GM18511 (cell line): ENCODE data around the gene PAFAH2.
"Not testable (repeated sequence)": the region's sequence is repeated elsewhere in the genome, so short reads cannot be mapped to it uniquely, and the experiment has no call there.

Source experiments
- ATAC-seq: cut with Tn5 transposase; IDR thresholded peaks from one replicate; pipeline ENCODE4 v1.9.1; 2021; ENCODE audit warnings: mild to moderate bottlenecking, moderate library complexity; ENCODE audit not compliant: unreplicated experiment

Gene PAFAH2

DNA sequence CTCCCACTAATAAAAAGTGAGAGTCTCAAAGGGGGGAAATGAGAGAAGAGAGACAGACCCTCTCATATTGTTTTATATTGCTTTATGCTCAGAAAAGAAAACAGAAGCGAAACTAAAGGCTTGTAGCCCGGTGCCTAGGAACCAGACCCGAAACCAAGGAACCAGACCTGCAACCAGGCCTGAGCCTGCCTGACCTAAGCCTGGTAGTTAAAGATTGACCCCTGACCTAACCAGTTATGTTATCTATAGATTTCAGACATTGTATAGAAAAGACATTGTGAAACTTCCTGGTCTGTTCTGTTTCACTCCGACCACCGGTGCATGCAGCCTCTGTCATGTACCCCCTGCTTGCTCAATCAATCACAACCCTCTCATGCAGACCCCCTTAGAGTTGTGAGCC, 54.4 kb downstream of the PAFAH2 start:
- not testable (repeated sequence) for ATAC-seq

DNA sequence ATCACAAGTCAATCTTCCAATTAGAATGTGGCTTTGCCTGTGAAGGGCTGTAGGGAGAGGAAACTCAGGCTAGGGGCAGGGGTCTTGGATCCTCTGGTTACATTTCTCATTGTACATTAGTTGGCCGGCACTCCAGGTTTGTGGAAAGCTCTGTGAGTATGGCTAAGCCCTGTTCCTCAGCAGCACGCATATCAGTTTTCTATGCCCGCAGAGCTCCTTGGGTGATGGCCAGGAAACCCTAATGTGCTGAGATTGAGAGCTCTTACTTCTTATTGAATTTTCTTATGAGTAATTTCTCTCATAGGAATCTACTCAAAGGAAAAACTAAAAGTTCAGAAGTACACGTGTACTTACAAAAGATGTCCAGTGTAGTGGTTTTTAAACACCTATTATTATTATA, 60.9 kb downstream of the PAFAH2 start:
- no peak for ATAC-seq

DNA sequence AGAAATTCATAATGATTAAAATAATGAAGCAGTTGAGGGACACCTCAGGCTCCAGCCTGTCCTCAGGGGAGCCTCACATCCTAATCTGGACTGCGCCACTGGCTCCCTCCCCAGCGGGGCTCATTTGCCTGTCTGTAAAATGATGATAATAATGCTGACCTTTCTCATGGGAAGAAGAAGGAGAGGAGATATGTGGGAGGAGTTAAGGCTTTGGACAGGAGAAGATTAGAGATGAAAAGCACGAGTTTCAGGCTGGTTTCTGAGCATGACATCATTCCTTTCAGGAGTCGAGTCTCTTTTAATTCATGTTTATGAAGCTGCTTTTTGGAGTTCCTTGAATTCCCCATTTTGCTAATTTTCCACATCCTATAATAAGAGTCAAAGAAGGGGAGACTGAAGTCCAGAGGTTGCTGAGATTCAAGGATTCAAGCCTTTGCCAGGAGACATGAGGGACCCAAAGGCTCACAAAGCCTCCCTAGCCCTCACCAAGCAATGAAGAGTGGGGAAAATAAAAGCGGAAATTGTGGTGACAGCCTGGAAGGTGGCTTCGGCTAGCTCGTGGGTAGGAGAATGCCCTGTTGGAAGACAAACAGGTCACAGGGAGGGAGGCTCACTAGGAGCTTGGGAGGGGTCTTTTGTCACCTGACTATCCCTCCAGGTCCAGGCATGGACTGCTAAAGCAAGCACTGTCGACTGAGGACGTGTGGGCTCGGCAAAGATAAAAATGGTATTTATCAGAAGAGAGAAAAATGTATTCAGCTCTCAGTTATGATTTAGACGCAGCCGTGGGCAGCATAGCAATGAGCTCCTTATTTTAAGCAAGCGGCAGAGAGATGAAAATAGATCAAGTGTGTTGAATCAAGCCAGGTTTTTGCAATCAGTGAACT, 64.1 kb downstream of the PAFAH2 start:
- ATAC-seq = no peak

DNA sequence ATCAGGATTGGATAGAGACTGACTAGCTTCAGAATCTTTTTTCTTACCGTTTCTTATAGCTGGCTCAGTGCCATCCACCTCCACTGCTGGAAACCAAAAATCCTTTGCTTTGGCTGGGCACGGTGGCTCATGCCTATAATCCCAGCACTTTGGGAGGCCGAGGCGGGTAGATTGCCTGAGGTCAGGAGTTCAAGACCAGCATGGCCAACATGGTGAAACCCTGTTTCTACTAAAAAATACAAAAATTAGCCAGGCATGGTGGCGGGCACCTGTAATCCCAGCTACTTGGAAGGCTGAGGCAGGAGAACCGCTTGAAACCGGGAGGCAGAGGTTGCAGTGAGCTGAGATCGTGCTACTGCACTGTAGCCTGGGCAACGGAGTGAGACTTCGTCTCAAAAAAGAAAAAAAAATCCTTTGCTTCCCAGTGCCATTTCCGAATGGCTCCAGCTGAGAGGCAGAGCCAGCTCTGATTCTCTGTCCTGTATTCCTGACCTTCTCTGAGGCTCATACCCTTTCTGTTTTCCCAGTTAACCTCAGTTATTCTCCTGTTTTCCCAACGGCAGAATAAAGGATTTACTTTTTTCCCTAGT, 65.0 kb downstream of the PAFAH2 start:
- ATAC-seq = not testable (repeated sequence)

DNA sequence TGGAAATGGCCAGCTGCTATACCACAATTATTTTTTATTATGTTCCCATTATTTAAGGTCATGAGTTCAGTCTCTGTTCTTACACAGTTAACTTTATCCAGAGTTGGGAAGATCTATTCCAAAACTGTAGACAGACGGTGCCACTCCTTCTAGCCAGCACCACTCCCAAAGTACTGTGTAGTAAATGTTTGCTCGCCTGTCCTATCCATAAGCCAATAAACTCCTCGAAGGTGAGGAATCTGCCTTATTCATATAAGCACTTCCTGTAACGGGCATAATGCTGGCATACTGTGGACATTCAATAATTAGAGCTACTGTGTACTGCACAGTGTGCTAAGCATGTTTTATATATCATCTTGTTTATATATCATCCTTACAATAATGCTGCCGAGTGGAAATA, 65.5 kb downstream of the PAFAH2 start:
- ATAC-seq = no peak

DNA sequence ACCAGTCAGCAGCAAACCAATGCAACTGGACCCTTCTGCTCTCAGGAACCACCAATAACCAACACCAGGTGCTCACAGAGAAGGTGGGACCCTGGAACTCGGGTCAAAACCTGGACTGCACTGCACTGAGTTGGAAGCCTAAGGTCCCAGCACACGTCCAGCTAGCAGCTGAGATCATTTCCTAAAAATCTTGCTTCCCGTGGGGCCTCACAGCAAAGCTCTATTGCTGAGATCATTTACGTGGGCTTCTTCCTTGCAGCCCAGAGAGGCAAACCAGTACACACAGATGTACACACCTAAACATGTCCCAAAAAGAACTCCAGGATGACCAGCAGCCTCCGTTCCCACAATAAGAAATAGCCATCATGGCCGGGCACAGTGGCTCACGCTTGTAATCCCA, 68.8 kb downstream of the PAFAH2 start:
- no peak for ATAC-seq

DNA sequence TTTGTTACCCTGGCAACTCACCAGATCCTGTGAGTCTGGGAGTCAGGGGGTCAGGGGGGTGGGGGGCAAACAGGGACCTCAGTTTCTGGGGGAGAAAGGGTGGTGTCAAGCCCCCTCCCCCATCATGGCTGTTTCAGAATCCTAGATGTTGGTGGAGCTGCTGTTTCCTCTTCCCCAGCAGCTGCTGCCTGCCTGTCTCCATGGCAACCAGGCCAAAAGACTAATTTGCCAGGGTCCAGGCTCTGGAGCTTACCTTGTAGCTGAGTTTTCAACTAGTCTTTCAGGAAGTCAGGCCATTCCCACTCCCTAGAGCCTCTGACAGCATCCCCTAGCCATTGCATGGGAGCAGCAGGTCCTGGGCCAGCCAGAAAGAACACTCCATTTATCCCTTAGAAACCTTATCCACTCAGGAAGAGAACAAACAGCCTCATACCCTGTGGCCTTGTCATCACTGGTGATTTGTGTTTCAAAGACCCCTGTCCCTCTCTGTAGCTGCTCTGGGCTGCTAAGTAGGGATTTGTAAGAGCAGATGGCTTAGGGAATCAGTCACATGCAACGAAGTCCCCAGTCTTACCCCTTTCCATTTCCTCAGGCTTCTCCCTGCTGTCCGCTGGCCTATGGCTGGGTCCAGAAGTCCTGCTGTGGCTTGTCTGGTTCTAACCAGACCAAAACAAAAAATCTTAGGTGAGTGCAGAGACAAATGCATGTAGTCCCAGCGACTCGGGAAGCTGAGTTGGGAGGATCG, 70.2 kb downstream of the PAFAH2 start:
- ATAC-seq = no peak

DNA sequence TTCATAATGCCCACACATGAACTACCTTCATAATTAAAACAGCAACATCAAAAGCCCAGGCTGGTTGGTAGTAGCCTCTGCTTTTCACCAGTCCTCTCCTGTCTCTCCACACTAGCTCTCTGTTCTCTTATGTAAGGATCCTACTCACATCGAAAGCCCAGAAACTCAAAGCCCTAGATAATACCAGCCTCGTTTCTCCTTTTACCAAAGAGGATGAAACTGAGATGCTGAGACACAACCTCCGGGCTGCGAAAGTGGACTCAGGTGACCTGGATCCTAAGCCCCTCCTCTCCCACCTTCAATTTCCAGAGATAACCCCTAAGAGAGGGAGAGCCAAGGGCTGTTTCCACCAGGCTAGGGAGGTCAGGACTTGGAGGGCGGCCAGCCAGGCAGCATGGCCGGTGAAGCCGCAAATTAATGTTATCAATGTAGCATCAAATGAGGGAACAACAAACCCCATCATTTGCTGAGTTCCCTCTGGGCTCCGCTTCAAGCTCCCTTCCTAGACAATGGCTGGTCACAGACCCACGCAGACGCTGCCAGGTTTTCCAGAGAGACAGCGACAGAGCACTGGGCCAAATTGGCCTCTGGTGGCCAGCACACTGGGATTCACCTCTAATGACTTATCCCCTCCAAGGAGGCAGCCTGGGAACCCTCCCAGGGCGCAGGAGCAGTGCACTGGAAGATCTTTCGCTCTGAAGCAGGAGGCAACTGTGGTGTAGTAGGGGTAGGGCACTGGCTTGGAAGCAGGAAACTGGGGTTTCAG, 70.9 kb downstream of the PAFAH2 start:
- no peak for ATAC-seq

DNA sequence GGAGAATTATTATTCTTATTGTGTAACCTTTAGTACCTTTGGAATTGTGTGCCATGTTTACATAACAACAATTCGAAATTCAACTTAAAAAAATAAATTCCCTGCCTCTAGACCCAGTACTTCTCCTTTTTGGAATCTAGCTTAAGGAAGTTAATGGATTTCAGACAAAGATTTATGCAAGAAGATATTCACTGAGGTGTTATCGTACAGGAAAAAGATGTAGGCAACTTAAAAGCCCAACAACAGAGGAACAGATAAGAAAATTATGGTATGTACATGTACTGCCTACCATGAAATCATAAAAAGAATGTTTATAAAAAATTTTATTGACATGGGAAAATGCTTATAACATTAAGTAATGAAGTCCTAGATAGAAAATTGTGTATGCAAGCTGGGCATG, 73.4 kb downstream of the PAFAH2 start:
- no peak for ATAC-seq

DNA sequence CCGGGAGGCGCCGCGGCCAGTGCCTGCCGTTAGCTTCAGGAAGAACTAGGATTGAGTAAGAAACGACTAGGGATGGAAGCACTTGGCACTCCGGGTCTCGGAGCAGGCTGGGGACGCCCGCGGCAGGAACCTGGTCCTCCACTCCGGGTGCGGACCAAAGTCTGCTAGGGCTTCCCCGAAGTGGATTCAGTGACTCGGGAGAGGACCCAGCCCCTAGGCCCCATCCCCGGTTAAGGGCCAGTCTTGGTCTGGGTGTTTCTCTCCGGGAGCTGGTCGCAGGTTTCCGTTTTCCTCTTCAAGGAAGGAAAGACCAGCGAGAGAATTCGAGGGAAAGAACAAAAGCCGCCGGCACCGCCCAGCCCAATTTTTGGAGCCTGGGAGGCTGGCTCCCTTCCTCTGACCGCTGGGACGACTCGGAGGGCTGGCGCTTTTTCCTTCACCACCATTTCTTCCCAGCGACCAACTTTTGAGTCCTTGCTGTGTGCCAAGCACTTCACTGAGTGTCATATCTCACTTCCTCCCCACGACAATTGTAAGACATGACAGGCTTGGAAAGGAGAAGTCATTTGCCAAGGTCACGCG, 74.8 kb downstream of the PAFAH2 start:
- ATAC-seq = no peak

DNA sequence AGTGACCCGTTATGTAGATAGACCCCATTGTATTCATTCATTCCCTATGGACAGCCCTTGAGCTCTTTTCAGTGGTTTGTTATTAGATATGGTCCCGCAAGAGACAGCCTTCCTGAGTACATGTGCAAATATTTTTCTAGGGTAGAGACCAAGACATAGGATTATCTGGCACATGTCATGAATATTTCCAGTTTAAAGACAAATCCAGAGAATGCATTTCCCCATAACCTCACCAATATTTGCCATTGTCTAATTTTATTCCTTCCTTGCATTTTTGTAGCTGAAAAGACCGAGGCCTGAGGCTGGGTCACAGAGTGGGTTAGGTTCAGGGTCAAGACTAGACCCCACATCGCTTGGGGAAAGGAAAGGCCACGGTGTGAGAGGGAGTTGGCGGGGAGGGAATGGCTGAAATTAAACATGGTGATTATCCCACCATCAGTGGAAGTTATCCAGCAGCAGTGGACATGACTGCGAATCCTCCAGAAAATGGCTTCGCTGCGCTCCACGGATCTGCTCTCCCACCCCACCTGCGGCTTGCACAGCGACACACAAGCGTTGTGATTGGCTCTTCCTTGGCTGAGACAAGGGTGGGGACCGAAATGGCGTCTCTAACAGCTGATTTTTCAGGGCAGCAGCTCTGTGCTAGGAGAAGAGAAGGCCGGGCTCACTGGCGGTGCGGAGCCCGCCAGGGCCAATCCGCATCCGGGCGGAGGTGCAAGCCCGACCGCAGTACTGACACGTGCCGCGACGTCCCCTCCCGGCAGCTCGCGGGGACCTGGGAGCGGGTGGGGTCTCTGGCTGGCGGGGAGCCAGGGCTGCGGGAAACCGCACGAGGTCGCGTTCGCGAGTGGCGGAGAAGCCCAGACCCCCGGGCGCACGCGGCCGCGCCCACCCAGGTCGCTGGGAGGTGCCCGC, 75.5 kb downstream of the PAFAH2 start:
- ATAC-seq = no peak

DNA sequence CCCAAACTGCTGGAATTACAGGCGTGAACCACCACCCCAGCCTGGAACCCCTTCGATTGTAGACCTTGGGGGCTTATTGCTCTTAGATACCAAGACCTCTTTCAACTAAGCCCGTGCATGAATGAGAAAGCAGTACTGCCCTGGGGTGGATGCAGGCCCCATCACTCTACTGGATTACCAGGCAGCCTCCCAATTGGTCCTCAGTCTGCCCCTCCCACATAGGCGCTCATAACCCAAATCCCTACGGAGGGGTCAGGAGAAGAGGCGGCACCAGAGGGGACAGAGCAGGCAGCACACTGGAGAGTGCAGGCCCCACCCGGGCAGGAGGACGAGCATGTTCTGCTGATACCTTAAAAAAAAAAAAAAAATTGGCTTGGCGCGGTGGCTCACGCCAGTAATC, 79.2 kb downstream of the PAFAH2 start:
- no peak for ATAC-seq

DNA sequence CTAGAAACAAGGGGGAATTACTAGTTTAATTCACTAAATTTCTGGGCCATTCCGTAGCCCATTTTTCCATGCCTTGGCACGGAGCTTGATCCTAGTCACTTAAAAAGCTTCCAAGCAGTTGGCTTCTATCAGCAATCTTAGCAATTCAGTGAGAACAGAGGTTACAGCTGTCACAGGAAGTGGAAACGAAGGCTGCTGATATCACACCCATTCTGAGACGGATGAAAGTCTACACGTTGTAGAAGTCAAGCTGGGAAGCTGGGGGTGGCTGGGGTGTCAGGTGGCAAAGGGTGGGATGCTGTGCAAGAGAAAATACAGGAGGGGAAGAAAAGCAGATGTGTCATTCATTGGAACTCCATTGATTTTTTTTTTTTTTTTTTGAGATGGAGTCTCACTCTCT, 79.9 kb downstream of the PAFAH2 start:
- ATAC-seq = no peak

DNA sequence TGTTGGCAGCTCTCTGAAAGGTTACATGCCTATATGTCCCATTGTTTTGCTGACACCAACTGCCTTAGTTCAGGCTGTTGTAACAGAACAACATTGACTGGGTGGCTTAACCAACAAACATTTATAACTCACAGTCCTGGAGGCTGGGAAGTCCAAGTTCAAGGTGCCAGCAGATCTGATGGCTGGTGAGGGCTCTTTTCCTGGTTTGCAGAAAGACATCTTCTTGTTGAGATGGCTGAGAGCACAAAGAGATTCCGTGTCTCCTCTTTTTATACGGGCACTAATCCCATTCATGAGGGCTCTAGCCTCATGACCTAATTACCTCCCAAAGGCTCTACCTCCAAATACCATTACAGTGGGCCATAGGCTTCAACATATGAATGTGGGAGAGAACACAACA, 81.4 kb downstream of the PAFAH2 start:
- ATAC-seq = no peak

DNA sequence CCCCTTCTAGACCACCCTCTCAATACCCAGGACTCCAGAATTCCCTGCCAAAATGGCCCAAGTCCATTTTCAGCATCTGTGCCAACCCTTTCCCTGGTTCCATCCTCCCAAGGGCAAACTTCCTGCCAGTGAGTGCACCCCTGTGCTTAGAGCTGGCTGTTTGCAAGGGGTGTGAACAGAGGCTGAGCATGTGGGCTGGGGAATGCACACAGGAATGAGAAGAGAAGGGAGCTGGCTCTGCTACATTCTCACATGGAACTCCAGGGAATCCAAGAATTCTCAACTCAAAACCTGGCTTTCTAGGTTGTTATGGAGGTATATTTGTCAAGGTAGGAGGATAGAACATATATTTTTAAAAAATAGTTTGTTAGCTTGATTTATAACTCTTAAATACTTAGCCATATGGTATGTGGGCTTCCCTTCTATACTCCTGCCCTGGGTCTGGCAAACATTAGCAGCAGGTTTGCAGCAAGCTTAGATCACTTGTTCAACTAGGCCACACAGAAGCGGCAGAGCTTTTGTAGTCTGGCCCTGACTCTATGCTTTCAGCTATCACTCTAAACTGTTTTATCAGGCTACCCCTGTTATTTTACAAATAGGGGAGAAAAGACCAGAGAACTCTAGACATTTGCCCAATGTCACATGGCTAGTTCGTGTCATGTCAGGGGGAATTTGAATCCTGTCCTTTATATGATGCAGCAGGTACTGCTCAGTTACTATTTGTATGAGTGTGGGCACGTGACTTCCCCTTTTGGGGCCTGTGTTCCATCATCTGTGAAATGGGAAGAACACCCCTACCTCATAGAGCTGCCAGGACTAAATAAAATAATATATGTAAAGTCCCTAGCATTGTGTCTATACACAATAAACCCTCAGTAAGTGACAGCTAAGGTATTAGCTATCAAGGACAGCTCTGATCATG, 83.5 kb downstream of the PAFAH2 start:
- no peak for ATAC-seq

DNA sequence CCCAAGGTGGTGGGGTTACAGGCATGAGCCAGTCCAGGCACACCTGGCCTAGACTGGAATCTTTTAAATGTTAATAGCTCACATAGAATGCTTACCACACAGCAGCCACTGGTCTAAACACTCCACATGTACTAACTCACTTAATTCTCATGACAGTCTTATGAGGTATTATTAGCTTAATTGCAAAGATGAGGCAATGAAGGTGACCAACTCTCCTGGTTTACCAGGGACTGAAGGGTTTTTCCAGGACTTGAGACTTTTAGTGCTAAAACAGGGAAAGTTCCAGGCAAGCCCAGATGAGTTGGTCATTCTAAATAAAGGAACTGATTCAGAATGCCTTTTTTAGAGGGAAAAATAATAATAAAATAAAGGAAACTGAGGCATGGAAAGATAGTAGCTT, 84.7 kb downstream of the PAFAH2 start:
- ATAC-seq = no peak

DNA sequence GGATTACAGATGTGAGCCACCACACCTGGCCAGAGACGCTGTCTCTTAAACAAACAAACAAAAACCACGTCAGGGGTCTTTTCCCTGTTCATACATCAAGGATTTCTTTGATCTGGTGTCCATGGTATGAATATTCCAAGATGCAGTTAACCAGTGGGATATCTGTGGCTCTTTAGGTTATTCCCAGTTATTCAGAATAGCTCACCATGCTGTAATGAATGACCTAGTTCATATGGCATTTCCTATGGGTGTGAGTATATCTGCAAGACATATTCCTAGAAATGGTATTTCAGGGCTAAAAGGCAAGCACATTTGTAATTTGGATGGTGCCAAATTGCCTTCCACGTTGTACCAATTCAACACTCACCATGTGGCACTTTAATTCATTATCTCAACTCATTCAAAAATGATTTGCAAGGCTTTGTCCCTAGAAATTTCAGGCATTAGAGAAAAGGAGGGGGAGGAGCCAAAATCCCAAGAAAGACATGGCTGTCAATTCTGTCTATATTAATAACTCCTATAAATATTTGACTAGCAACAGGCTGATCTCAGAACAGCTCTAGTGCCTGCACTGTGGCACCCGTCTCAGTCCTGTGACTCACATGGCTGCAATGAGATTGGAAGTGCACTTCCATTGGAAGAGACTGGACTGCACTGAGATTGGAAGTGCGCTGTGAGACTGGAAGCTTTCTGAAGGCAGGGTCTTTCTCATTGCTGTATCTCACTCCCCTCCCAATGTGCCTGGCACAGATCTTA, 85.6 kb downstream of the PAFAH2 start:
- no peak for ATAC-seq

DNA sequence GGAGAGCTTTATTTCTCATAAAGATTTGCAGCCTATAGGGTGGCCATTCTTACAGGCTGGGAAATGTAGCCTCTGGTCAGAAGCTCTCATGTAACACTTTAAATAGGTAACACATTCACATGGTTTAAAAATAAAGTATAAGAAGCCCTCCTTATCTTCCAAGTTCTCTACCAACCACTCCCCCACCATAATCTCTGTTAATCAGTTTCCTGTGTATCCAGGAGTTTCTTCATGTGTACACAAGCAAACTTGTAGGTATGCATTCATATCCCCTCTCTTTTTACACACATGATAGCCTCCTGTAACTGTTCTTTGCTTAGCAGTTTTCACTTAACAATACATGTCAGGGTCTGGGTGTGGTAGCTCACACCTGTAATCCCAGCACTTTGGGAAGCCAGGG, 86.7 kb downstream of the PAFAH2 start:
- no peak for ATAC-seq
